ENCODE data around the gene RPS3. TPM values are rescaled to one million over a fixed set of nuclear protein-coding genes. Genes with fewer than 3 reads are reported as not detected.

RPS3 gene
- total and polyA plus RNA-seq, 9 of the 15 experiments (the other 6 are each of a cell fraction or from before 2014, with no cell fraction given): 2,700 to 5,771 (median 3,679) TPM

DNA sequence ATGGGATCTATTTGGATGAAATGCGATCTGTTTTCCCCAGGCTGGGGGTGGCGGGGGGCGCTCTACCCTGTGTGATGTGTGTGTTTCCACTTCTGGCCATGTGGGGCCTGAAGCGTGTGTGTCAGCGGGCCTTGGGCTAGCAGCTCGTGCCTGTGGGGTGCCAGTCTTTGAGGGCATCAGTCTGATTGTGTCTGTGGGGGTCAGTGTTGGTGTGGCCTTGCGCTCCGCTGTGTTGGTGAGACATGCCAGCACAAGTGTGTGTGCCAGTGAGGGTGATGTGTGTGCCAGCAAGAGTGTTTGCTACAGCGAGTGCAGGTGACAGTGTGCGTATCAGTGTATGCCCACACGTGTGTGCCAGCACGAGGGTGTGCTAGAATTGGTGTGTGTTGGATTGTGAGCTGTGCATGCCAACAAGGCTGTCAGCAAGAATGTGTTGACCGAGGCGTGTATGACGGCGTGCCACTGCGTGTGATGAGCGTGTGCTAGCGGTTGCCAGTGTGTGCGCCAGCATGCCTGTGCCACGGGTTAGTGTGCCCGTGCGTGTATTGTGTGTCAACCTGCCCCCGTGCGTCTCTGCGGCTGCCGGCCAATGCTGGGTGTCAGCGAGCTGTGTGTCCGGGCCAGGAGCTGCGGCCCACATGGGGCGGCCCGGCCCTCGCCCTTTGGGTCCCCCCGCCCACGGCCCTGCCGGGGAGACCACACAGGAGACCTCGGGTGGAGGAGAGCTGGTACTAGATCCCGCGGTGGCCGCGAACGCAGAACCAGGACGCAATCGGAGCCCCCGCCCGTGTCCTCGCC is 48.4 kb upstream of the RPS3 start (continued):
- TF ChIP-seq BHLHE40 (IDR thresholded peaks at IDR 0.05; ENCODE audit: low read length): peak; percentile 48; the same call in 1 of the 2 replicates
- TF ChIP-seq FOXK2 (conservative IDR thresholded peaks at IDR 0.05 in 1 of 2, IDR thresholded peaks at IDR 0.05 in 1 of 2; ENCODE audit: low read depth in 2 of 2): no peak
- TF ChIP-seq ELF2 (CRISPR knock-in tag; IDR thresholded peaks at IDR 0.05): no peak
- no peak for TF ChIP-seq MAFG (tag; conservative IDR thresholded peaks at IDR 0.05)
- TF ChIP-seq, protein P1, sequence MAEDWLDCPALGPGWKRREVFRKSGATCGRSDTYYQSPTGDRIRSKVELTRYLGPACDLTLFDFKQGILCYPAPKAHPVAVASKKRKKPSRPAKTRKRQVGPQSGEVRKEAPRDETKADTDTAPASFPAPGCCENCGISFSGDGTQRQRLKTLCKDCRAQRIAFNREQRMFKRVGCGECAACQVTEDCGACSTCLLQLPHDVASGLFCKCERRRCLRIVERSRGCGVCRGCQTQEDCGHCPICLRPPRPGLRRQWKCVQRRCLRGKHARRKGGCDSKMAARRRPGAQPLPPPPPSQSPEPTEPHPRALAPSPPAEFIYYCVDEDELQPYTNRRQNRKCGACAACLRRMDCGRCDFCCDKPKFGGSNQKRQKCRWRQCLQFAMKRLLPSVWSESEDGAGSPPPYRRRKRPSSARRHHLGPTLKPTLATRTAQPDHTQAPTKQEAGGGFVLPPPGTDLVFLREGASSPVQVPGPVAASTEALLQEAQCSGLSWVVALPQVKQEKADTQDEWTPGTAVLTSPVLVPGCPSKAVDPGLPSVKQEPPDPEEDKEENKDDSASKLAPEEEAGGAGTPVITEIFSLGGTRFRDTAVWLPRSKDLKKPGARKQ (CRISPR knock-in tag; IDR thresholded peaks at IDR 0.05): no peak
- TF ChIP-seq NUFIP1 (IDR thresholded peaks at IDR 0.05; ENCODE audit: partially characterized antibody): no peak
- peak; percentile 24; the same call in 1 of the 2 replicates for TF ChIP-seq CTBP1 (IDR thresholded peaks at IDR 0.05; ENCODE audit: borderline replicate concordance)

DNA sequence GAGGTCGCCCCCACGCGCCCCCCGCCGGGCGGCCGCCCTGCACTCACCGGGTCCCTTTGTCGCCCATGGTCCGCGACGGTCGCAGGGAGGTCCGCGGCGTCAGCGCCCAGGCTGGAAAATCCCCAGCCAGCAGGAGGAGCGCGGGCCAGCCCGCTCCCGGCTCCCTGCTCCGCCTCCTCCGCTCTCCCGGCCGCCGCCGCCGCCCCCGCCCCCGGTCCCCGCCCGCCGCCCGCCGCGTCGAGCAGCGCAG is 47.9 kb upstream of the RPS3 start, which contains the start of gene ARRB1:
Gene ARRB1 (minus strand): TSS at position 121 of the 250 bp plus-strand sequence. CDS start 54 bp downstream, at position 67.
- H3K4me2 ChIP-seq (ENCODE audit: insufficient read depth, low read length): peak within 1 kb of the TSS; percentile 100
- ChIA-PET CTCF (ENCODE audit: low intra/inter-chr PET ratio) (no interaction called here), POLR2A (interaction anchor here (0.6 to 2.2 kb wide), 4 partner anchors 14 to 218 kb away, joined by 3 to 7 read pairs (median 4); no protein-coding TSS in a partner anchor)
- DNase-seq (ENCODE audit: extremely low read depth in 1 of 4, low spot score in 3 of 4) (peak; percentile 72 to 91 (median 87)), ATAC-seq (peak; percentile 71), FAIRE-seq (no peak)
- H3K36me3 ChIP-seq (ENCODE audit: control insufficient read depth, insufficient read depth, low read length): peaks cover 17% of the 10 kb centered on the region; the same call in 1 of the 3 replicates
- peaks cover 43 to 54% of the 10 kb centered on the region in 2 experiments for H3K4me1 ChIP-seq (replicated peaks in 1 of 2; ENCODE audit: control insufficient read depth in 2 of 2, insufficient read depth in 2 of 2, low read length in 2 of 2)
- no peaks in the 10 kb centered on the region; the same call in 1 of the 2 replicates for H4K20me1 ChIP-seq (replicated peaks; ENCODE audit: control insufficient read depth, insufficient read depth, low read length)
- H3K4me3 ChIP-seq: peak within 1 kb of the TSS; percentile 69
- H3K9ac ChIP-seq (ENCODE audit: insufficient read depth in 1 of 2, low read depth in 2 of 2, low read length in 2 of 2): peak within 1 kb of the TSS; percentile 86 to 99
- H3K9me3 ChIP-seq (replicated peaks; ENCODE audit: control insufficient read depth, insufficient read depth, low read depth, low read length): no peaks in the 10 kb centered on the region
- in situ Hi-C loops (cut with MboI) (no loop called here), intact Hi-C loops (cut with micrococcal nuclease) (no loop called here)
- peak within 1 kb of the TSS; percentile 81 for H3K27ac ChIP-seq (ENCODE audit: extremely low read depth, low read depth, low read length)
- BruUV-seq (replicated peaks): no TSS peak
- peaks cover 50% of the 10 kb centered on the region for H3K79me2 ChIP-seq (ENCODE audit: control insufficient read depth, insufficient read depth, low read length)
- H2AFZ ChIP-seq (ENCODE audit: low read depth, low read length): peak within 1 kb of the TSS; percentile 91
- no peaks in the 10 kb centered on the region for H3K9me1 ChIP-seq (ENCODE audit: control insufficient read depth, insufficient read depth, low read length)
- WGBS (ENCODE audit: insufficient coverage, low coverage, missing lambda C conversion rate): no CpG with 5 or more reads among the region's 38 CpGs
- no peaks in the 10 kb centered on the region for H3K27me3 ChIP-seq (ENCODE audit: control insufficient read depth in 2 of 2, insufficient read depth in 2 of 2, low read length in 2 of 2)
- TF ChIP-seq CBX1 (IDR thresholded peaks at IDR 0.05; ENCODE audit: low read depth) (no peak), SAFB2 (IDR thresholded peaks at IDR 0.05; ENCODE audit: borderline replicate concordance, low read depth, low read length, severe bottlenecking) (no peak), TEAD4 (IDR thresholded peaks at IDR 0.05; ENCODE audit: low read length) (no peak), TEAD4 (CRISPR knock-in tag; IDR thresholded peaks at IDR 0.05; ENCODE audit: borderline replicate concordance) (0 out of 2 replicates have a peak, but pooled peaks have one; percentile 5), MAZ (CRISPR knock-in tag; conservative IDR thresholded peaks at IDR 0.05 in 1 of 2, IDR thresholded peaks at IDR 0.05 in 1 of 2) (peak in 1 of 2 experiments; percentile 47; a peak in 1 of 4 replicates), KLF13 (tag; IDR thresholded peaks at IDR 0.05; ENCODE audit: borderline replicate concordance, low read depth) (no peak), ZNF12 (CRISPR knock-in tag; IDR thresholded peaks at IDR 0.05) (no peak), CREB1 (IDR thresholded peaks at IDR 0.05) (0 out of 2 replicates have a peak, but pooled peaks have one; percentile 68), CREB1 (CRISPR knock-in tag; IDR thresholded peaks at IDR 0.05) (peak; percentile 57; the same call in 1 of the 2 replicates), ESRRB (CRISPR knock-in tag; IDR thresholded peaks at IDR 0.05; ENCODE audit: borderline replicate concordance) (no peak)
- TF ChIP-seq, protein P2, sequence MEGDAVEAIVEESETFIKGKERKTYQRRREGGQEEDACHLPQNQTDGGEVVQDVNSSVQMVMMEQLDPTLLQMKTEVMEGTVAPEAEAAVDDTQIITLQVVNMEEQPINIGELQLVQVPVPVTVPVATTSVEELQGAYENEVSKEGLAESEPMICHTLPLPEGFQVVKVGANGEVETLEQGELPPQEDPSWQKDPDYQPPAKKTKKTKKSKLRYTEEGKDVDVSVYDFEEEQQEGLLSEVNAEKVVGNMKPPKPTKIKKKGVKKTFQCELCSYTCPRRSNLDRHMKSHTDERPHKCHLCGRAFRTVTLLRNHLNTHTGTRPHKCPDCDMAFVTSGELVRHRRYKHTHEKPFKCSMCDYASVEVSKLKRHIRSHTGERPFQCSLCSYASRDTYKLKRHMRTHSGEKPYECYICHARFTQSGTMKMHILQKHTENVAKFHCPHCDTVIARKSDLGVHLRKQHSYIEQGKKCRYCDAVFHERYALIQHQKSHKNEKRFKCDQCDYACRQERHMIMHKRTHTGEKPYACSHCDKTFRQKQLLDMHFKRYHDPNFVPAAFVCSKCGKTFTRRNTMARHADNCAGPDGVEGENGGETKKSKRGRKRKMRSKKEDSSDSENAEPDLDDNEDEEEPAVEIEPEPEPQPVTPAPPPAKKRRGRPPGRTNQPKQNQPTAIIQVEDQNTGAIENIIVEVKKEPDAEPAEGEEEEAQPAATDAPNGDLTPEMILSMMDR (IDR thresholded peaks at IDR 0.05 in 2 of 3, conservative IDR thresholded peaks at IDR 0.05 in 1 of 3; ENCODE audit: insufficient read depth in 2 of 3, low read depth in 1 of 3, low read length in 3 of 3): peak in 2 of 3 experiments; percentile 10 to 21; a peak in 2 of 6 replicates

All from K562 (cell line).